ENCODE measurements around the gene HMG20B. TPM values are rescaled to one million over a fixed set of nuclear protein-coding genes. Genes with fewer than 3 reads are reported as not detected.
A peak's percentile ranks its signal among the peaks of the same experiment; 100 is the strongest.

Gene HMG20B
- total RNA-seq, 1 experiment from 2014 or later: 146 TPM

GRCh38 chr19:3585301-3586126, 12.8 kb downstream of the HMG20B start, which contains the start of gene GIPC3:
TSS of gene GIPC3 (plus strand) at chr19:3585478. CDS start at chr19:3585598, 120 bp downstream.
- Histone ChIP-seq H3K4me2 (ENCODE audit: low read length) (no peak within 1 kb of the TSS), H3K4me1 (ENCODE audit: insufficient read depth, low read length) (peaks cover 1% of the 10 kb centered on the region; the same call in 1 of the 2 replicates), H3K79me2 (ENCODE audit: low read length) (no peaks in the 10 kb centered on the region), H3F3A (ENCODE audit: low read length, unreplicated experiment) (no peaks in the 10 kb centered on the region), H3K4me3 (ENCODE audit: low read length) (no peak within 1 kb of the TSS), H4K20me1 (ENCODE audit: low read length) (no peaks in the 10 kb centered on the region), H3K9me3 (ENCODE audit: low read length) (no peaks in the 10 kb centered on the region), H3K9me2 (replicated peaks; ENCODE audit: low read length) (no peaks in the 10 kb centered on the region), H3K27me3 (ENCODE audit: low read length) (no peaks in the 10 kb centered on the region), H3K27ac (ENCODE audit: low read length) (no peak within 1 kb of the TSS), H3K36me3 (ENCODE audit: low read depth, low read length) (no peaks in the 10 kb centered on the region), H2AFZ (ENCODE audit: low read length) (no peak within 1 kb of the TSS), H3K9ac (ENCODE audit: low read length) (no peak within 1 kb of the TSS)
- intact Hi-C loops (cut with micrococcal nuclease): no loop called here
- no peak for DNase-seq
- no peak for ATAC-seq
- no peak for TF ChIP-seq EZH2 (IDR thresholded peaks at IDR 0.05; ENCODE audit: low read length, unreplicated experiment)
- TF ChIP-seq CTCF (conservative IDR thresholded peaks at IDR 0.05; ENCODE audit: low read depth, low read length): no peak
- TF ChIP-seq EZH2phosphoT487 (IDR thresholded peaks at IDR 0.05; ENCODE audit: borderline replicate concordance, low read length): no peak
- BruUV-seq (replicated peaks): no TSS peak
- ChIA-PET CTCF (no interaction called here), POLR2A (ENCODE audit: unreplicated experiment) (no interaction called here)

GRCh38 chr19:3586127-3586626, 13.4 kb downstream of the HMG20B start:
- BruUV-seq (replicated peaks): no TSS peak
- Histone ChIP-seq H3K4me1 (ENCODE audit: insufficient read depth, low read length) (no peaks in the 10 kb centered on the region), H3K9me2 (replicated peaks; ENCODE audit: low read length) (no peaks in the 10 kb centered on the region), H3K27me3 (ENCODE audit: low read length) (no peaks in the 10 kb centered on the region), H3F3A (ENCODE audit: low read length, unreplicated experiment) (no peaks in the 10 kb centered on the region), H3K4me3 (ENCODE audit: low read length) (no peak overlapping the region), H3K79me2 (ENCODE audit: low read length) (no peaks in the 10 kb centered on the region), H3K9me3 (ENCODE audit: low read length) (no peaks in the 10 kb centered on the region), H2AFZ (ENCODE audit: low read length) (no peak overlapping the region), H3K27ac (ENCODE audit: low read length) (no peak overlapping the region), H3K4me2 (ENCODE audit: low read length) (no peak overlapping the region), H3K9ac (ENCODE audit: low read length) (no peak overlapping the region), H3K36me3 (ENCODE audit: low read depth, low read length) (no peaks in the 10 kb centered on the region), H4K20me1 (ENCODE audit: low read length) (no peaks in the 10 kb centered on the region)
- no peak for TF ChIP-seq EZH2 (IDR thresholded peaks at IDR 0.05; ENCODE audit: low read length, unreplicated experiment)
- peak; percentile 62 for TF ChIP-seq CTCF (conservative IDR thresholded peaks at IDR 0.05; ENCODE audit: low read depth, low read length)
- DNase-seq (no peak), ATAC-seq (no peak)
- POLR2A ChIA-PET (ENCODE audit: unreplicated experiment): no interaction called here
- CTCF ChIA-PET: no interaction called here
- intact Hi-C loops (cut with micrococcal nuclease): no loop called here

GRCh38 chr19:3586707-3587346, 14.1 kb downstream of the HMG20B start:
- H2AFZ ChIP-seq (ENCODE audit: low read length): no peak overlapping the region
- no peak overlapping the region for H3K9ac ChIP-seq (ENCODE audit: low read length)
- ChIA-PET CTCF (no interaction called here), POLR2A (ENCODE audit: unreplicated experiment) (no interaction called here)
- H3K9me3 ChIP-seq (ENCODE audit: low read length): no peaks in the 10 kb centered on the region
- H3K36me3 ChIP-seq (ENCODE audit: low read depth, low read length): no peaks in the 10 kb centered on the region
- BruUV-seq (replicated peaks): no TSS peak
- H3K79me2 ChIP-seq (ENCODE audit: low read length): no peaks in the 10 kb centered on the region
- no peaks in the 10 kb centered on the region for H3K4me1 ChIP-seq (ENCODE audit: insufficient read depth, low read length)
- H3K4me3 ChIP-seq (ENCODE audit: low read length): no peak overlapping the region
- no peak overlapping the region for H3K27ac ChIP-seq (ENCODE audit: low read length)
- no peaks in the 10 kb centered on the region for H3K9me2 ChIP-seq (replicated peaks; ENCODE audit: low read length)
- intact Hi-C loops (cut with micrococcal nuclease): no loop called here
- H4K20me1 ChIP-seq (ENCODE audit: low read length): no peaks in the 10 kb centered on the region
- no peak overlapping the region for H3K4me2 ChIP-seq (ENCODE audit: low read length)
- DNase-seq (no peak), ATAC-seq (no peak)
- no peaks in the 10 kb centered on the region for H3F3A ChIP-seq (ENCODE audit: low read length, unreplicated experiment)
- TF ChIP-seq EZH2phosphoT487 (IDR thresholded peaks at IDR 0.05; ENCODE audit: borderline replicate concordance, low read length) (no peak), EZH2 (IDR thresholded peaks at IDR 0.05; ENCODE audit: low read length, unreplicated experiment) (no peak), CTCF (conservative IDR thresholded peaks at IDR 0.05; ENCODE audit: low read depth, low read length) (no peak)
- no peaks in the 10 kb centered on the region for H3K27me3 ChIP-seq (ENCODE audit: low read length)

All from PC-3 (cell line).